ENCODE results near the gene STK32C. TPM values are rescaled to one million over a fixed set of nuclear protein-coding genes. Genes with fewer than 3 reads are reported as not detected.

STK32C gene
- total and polyA plus RNA-seq, 2 experiments from 2014 or later, result 8.8 to 9.8 TPM

- H3K27me3 ChIP-seq (replicated peaks; ENCODE audit: insufficient read depth), result no peaks in the 10 kb centered on the region
- no peak overlapping the region for H3K9ac ChIP-seq
- no peaks in the 10 kb centered on the region for H4K20me1 ChIP-seq (ENCODE audit: insufficient read depth)
- H3K4me3 ChIP-seq, result no peak overlapping the region
- H3K9me3 ChIP-seq (ENCODE audit: low read depth), result no peaks in the 10 kb centered on the region
- H2AFZ ChIP-seq, result no peak overlapping the region
- H3K79me2 ChIP-seq (ENCODE audit: insufficient read depth), result no peaks in the 10 kb centered on the region
- H3K27ac ChIP-seq, result no peak overlapping the region
- in situ Hi-C loops (cut with MboI), result no loop called here
- no peaks in the 10 kb centered on the region for H3F3A ChIP-seq (ENCODE audit: insufficient read depth)
- no peak overlapping the region for H3K4me2 ChIP-seq (ENCODE audit: unreplicated experiment)
- no peak for DNase-seq
- WGBS, 2 experiments (ENCODE audit: low coverage in 1 of 2, low lambda C conversion rate in 2 of 2, missing lambda C conversion rate in 2 of 2), result 94% methylated on average over 20 to 23 of the region's 23 CpGs
- peaks cover 5% of the 10 kb centered on the region; the same call in 1 of the 2 replicates for H3K4me1 ChIP-seq (ENCODE audit: insufficient read depth)
- H3K9me2 ChIP-seq (ENCODE audit: insufficient read depth), result no peaks in the 10 kb centered on the region
- no peaks in the 10 kb centered on the region for H3K36me3 ChIP-seq (ENCODE audit: low read depth)
- no peak for TF ChIP-seq EZH2 (IDR thresholded peaks at IDR 0.05; ENCODE audit: insufficient read depth, poor library complexity, severe bottlenecking)
- no peak for TF ChIP-seq EZH2phosphoT487 (IDR thresholded peaks at IDR 0.05; ENCODE audit: insufficient read depth, low read depth)
These were observed 49.3 kb downstream of the STK32C start for GRCh38 chr10:132258423-132258822.

DNA sequence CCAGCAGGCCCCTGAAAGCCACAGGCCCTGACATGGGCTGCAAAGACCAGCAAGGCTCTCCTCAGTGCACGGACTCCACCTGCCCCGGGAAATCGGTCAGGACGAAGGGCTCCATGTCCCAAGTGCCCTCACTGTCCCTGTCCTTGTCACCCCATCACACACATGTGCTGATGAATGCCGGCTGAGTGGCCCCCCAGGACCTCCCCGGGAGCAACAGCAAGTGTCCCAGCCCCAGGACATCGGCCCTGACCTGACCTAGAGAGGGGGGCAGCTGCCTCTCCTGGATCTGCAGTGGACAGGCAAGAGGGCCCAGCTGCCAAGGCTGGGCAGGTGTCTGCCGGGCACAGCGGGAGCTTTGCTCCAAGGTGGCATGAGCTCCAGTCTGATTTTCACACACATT lies 49.8 kb downstream of the STK32C start:
- H3K36me3 ChIP-seq (ENCODE audit: low read depth), result no peaks in the 10 kb centered on the region
- no peaks in the 10 kb centered on the region for H3K9me2 ChIP-seq (ENCODE audit: insufficient read depth)
- H3K79me2 ChIP-seq (ENCODE audit: insufficient read depth), result no peaks in the 10 kb centered on the region
- no peak overlapping the region for H3K9ac ChIP-seq
- in situ Hi-C loops (cut with MboI), result no loop called here
- no peaks in the 10 kb centered on the region for H3F3A ChIP-seq (ENCODE audit: insufficient read depth)
- no peak overlapping the region for H3K4me3 ChIP-seq
- peaks cover 5% of the 10 kb centered on the region; the same call in 1 of the 2 replicates for H3K4me1 ChIP-seq (ENCODE audit: insufficient read depth)
- H2AFZ ChIP-seq, result no peak overlapping the region
- WGBS, 2 experiments (ENCODE audit: low coverage in 1 of 2, low lambda C conversion rate in 2 of 2, missing lambda C conversion rate in 2 of 2), result 87 to 94% methylated on average over 8 to 9 of the region's 9 CpGs
- no peak overlapping the region for H3K4me2 ChIP-seq (ENCODE audit: unreplicated experiment)
- no peak overlapping the region for H3K27ac ChIP-seq
- no peak for TF ChIP-seq EZH2phosphoT487 (IDR thresholded peaks at IDR 0.05; ENCODE audit: insufficient read depth, low read depth)
- no peak for TF ChIP-seq EZH2 (IDR thresholded peaks at IDR 0.05; ENCODE audit: insufficient read depth, poor library complexity, severe bottlenecking)
- no peaks in the 10 kb centered on the region for H3K9me3 ChIP-seq (ENCODE audit: low read depth)
- H3K27me3 ChIP-seq (replicated peaks; ENCODE audit: insufficient read depth), result no peaks in the 10 kb centered on the region
- no peaks in the 10 kb centered on the region for H4K20me1 ChIP-seq (ENCODE audit: insufficient read depth)
- DNase-seq, result no peak

DNA sequence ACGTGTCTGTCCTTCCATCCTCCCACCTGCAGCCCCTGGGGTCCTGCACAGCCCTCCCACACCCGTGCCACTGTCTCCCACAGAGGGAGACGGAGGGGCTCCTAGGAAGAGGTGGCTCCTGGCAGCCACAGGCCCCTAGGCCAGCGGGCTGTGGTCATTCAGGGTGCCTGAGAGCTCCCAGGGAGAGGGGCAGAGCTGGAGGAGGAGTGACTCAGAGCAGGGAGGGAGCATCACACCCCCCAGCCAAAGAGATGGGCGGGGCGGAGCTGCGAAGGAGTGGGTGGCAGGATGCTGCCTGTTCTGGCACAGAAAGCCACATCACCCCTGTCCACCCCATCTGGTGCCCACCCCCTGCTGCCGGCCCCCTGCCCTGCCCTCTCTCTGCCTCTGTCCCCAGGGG lies 50.5 kb downstream of the STK32C start:
- whole genome bisulfite sequencing, 2 experiments (ENCODE audit: low coverage in 1 of 2, low lambda C conversion rate in 2 of 2, missing lambda C conversion rate in 2 of 2), result 31 to 45% methylated on average over 5 to 8 of the region's 8 CpGs
- no peaks in the 10 kb centered on the region for H3K9me3 ChIP-seq (ENCODE audit: low read depth)
- H3K4me3 ChIP-seq, result no peak overlapping the region
- H2AFZ ChIP-seq, result no peak overlapping the region
- H3K4me1 ChIP-seq (ENCODE audit: insufficient read depth), result peaks cover 5% of the 10 kb centered on the region; the same call in 1 of the 2 replicates
- H3F3A ChIP-seq (ENCODE audit: insufficient read depth), result no peaks in the 10 kb centered on the region
- H4K20me1 ChIP-seq (ENCODE audit: insufficient read depth), result no peaks in the 10 kb centered on the region
- H3K9ac ChIP-seq, result no peak overlapping the region
- H3K79me2 ChIP-seq (ENCODE audit: insufficient read depth), result no peaks in the 10 kb centered on the region
- H3K27ac ChIP-seq, result no peak overlapping the region
- peak; percentile 89 for DNase-seq
- no peaks in the 10 kb centered on the region for H3K27me3 ChIP-seq (replicated peaks; ENCODE audit: insufficient read depth)
- no peak for TF ChIP-seq EZH2 (IDR thresholded peaks at IDR 0.05; ENCODE audit: insufficient read depth, poor library complexity, severe bottlenecking)
- TF ChIP-seq EZH2phosphoT487 (IDR thresholded peaks at IDR 0.05; ENCODE audit: insufficient read depth, low read depth), result no peak
- H3K36me3 ChIP-seq (ENCODE audit: low read depth), result no peaks in the 10 kb centered on the region
- in situ Hi-C loops (cut with MboI), result no loop called here
- H3K4me2 ChIP-seq (ENCODE audit: unreplicated experiment), result no peak overlapping the region
- no peaks in the 10 kb centered on the region for H3K9me2 ChIP-seq (ENCODE audit: insufficient read depth)

DNA sequence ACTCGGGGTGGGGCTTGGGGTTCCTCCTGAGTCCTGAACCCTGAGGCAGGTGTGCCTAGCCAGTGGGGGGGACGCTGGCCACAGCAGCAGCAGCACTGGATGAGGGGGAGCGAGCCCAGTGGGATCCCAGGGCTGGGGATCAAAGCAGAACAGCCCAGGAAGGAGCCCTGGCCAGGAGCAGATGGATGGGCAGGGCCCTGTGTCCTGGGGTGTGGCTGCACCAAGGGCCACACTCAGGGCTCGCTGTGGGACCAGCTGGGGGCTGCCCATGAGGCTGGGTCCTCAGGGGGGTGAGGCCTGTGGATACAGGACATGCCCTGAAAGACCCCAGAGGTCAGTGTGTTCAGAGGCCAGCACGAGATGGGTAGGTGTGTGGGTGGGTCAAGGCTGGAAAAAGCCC lies 50.9 kb downstream of the STK32C start:
- Histone ChIP-seq H4K20me1 (ENCODE audit: insufficient read depth) (no peaks in the 10 kb centered on the region), H3K9me2 (ENCODE audit: insufficient read depth) (no peaks in the 10 kb centered on the region), H3K36me3 (ENCODE audit: low read depth) (no peaks in the 10 kb centered on the region), H3K27ac (no peak overlapping the region), H3K4me3 (no peak overlapping the region), H3K4me1 (ENCODE audit: insufficient read depth) (peaks cover 5% of the 10 kb centered on the region; the same call in 1 of the 2 replicates), H3K27me3 (replicated peaks; ENCODE audit: insufficient read depth) (no peaks in the 10 kb centered on the region), H3K9ac (no peak overlapping the region), H3K4me2 (ENCODE audit: unreplicated experiment) (no peak overlapping the region), H3K79me2 (ENCODE audit: insufficient read depth) (no peaks in the 10 kb centered on the region), H2AFZ (no peak overlapping the region), H3F3A (ENCODE audit: insufficient read depth) (no peaks in the 10 kb centered on the region), H3K9me3 (ENCODE audit: low read depth) (no peaks in the 10 kb centered on the region)
- WGBS, 2 experiments (ENCODE audit: low coverage in 1 of 2, low lambda C conversion rate in 2 of 2, missing lambda C conversion rate in 2 of 2), result 65 to 70% methylated on average over 5 of the region's 5 CpGs
- no peak for TF ChIP-seq EZH2phosphoT487 (IDR thresholded peaks at IDR 0.05; ENCODE audit: insufficient read depth, low read depth)
- in situ Hi-C loops (cut with MboI), result no loop called here
- DNase-seq, result no peak

Data from GM23248 (cell line).